ENCODE data around the gene SVIL.
"Not testable (repeated sequence)": the region's sequence is repeated elsewhere in the genome, so short reads cannot be mapped to it uniquely, and the experiment has no call there.

The SVIL gene

GRCh38 chr10:29555091-29555745 is 79.6 kb downstream of the SVIL start:
- in situ Hi-C loops (cut with MboI; ENCODE audit: low pct_unique_long_range_greater_than_20kb, low sequenced_read_pairs, unreplicated experiment) = no loop called here
- no peak for TF ChIP-seq CTCF (IDR thresholded peaks at IDR 0.05; ENCODE audit: extremely low read depth, insufficient read depth, missing control alignments)
- no peak for DNase-seq (ENCODE audit: low spot score)

- no peak for DNase-seq (ENCODE audit: low spot score)
- TF ChIP-seq CTCF (IDR thresholded peaks at IDR 0.05; ENCODE audit: extremely low read depth, insufficient read depth, missing control alignments) = no peak
- in situ Hi-C loops (cut with MboI; ENCODE audit: low pct_unique_long_range_greater_than_20kb, low sequenced_read_pairs, unreplicated experiment) = no loop called here
Measured at GRCh38 chr10:29554660-29555059, 80.1 kb downstream of the SVIL start.

- in situ Hi-C loops (cut with MboI; ENCODE audit: low pct_unique_long_range_greater_than_20kb, low sequenced_read_pairs, unreplicated experiment) = no loop called here
- no peak for TF ChIP-seq CTCF (IDR thresholded peaks at IDR 0.05; ENCODE audit: extremely low read depth, insufficient read depth, missing control alignments)
Measured at GRCh38 chr10:29553544-29554250, 81.1 kb downstream of the SVIL start.

GRCh38 chr10:29553116-29553515 is 81.7 kb downstream of the SVIL start:
- DNase-seq (ENCODE audit: low spot score); in situ Hi-C loops (cut with MboI; ENCODE audit: low pct_unique_long_range_greater_than_20kb, low sequenced_read_pairs, unreplicated experiment): not testable (repeated sequence)

More at GRCh38 chr10:29553544-29554250, 81.1 kb downstream of the SVIL start:
- no peak for DNase-seq (ENCODE audit: low spot score)

GRCh38 chr10:29549493-29549892 is 85.3 kb downstream of the SVIL start:
- in situ Hi-C loops (cut with MboI; ENCODE audit: low pct_unique_long_range_greater_than_20kb, low sequenced_read_pairs, unreplicated experiment); DNase-seq (ENCODE audit: low spot score): not testable (repeated sequence)

- no peak for TF ChIP-seq CTCF (IDR thresholded peaks at IDR 0.05; ENCODE audit: extremely low read depth, insufficient read depth, missing control alignments)
- in situ Hi-C loops (cut with MboI; ENCODE audit: low pct_unique_long_range_greater_than_20kb, low sequenced_read_pairs, unreplicated experiment) = no loop called here
- no peak for DNase-seq (ENCODE audit: low spot score)
Measured at GRCh38 chr10:29546773-29547313, 87.9 kb downstream of the SVIL start.

GRCh38 chr10:29545122-29545521 is 89.6 kb downstream of the SVIL start:
- in situ Hi-C loops (cut with MboI; ENCODE audit: low pct_unique_long_range_greater_than_20kb, low sequenced_read_pairs, unreplicated experiment) = no loop called here
- no peak for DNase-seq (ENCODE audit: low spot score)
- no peak for TF ChIP-seq CTCF (IDR thresholded peaks at IDR 0.05; ENCODE audit: extremely low read depth, insufficient read depth, missing control alignments)
